ENCODE data around the gene COG6.

The COG6 gene

GRCh38 chr13:39737047-39737446, 81.6 kb downstream of the COG6 start:
- no peak overlapping the region for H3K9ac ChIP-seq (ENCODE audit: low read depth, low read length, poor library complexity, severe bottlenecking)
- H3K27me3 ChIP-seq (ENCODE audit: insufficient read depth, low read length, poor library complexity, severe bottlenecking) = no peaks in the 10 kb centered on the region
- H3K36me3 ChIP-seq (ENCODE audit: insufficient read depth, low read length) = peaks cover 11% of the 10 kb centered on the region; the same call in 1 of the 2 replicates

GRCh38 chr13:39740761-39741160, 85.3 kb downstream of the COG6 start:
- H3F3A ChIP-seq (ENCODE audit: low read depth) = no peaks in the 10 kb centered on the region
- TF ChIP-seq CTCF (conservative IDR thresholded peaks at IDR 0.05; ENCODE audit: low read length) = no peak
- TF ChIP-seq EZH2phosphoT487 (IDR thresholded peaks at IDR 0.05; ENCODE audit: borderline replicate concordance) = no peak
- H3K79me2 ChIP-seq (ENCODE audit: insufficient read depth, low read length) = no peaks in the 10 kb centered on the region
- no peak overlapping the region for H2AFZ ChIP-seq (ENCODE audit: low read length)
- H4K20me1 ChIP-seq (ENCODE audit: insufficient read depth, low read length, poor library complexity, severe bottlenecking) = no peaks in the 10 kb centered on the region
- no peaks in the 10 kb centered on the region for H3K27me3 ChIP-seq (ENCODE audit: insufficient read depth, low read length, poor library complexity, severe bottlenecking)
- peaks cover 9% of the 10 kb centered on the region; the same call in 1 of the 2 replicates for H3K36me3 ChIP-seq (ENCODE audit: insufficient read depth, low read length)
- no peaks in the 10 kb centered on the region for H3K9me2 ChIP-seq (replicated peaks; ENCODE audit: low read depth, low read length)
- no peak overlapping the region for H3K4me3 ChIP-seq (ENCODE audit: low read length, poor library complexity, severe bottlenecking)
- H3K9me3 ChIP-seq (ENCODE audit: insufficient read depth, low read depth, low read length) = no peaks in the 10 kb centered on the region
- no peak overlapping the region for H3K4me2 ChIP-seq (ENCODE audit: low read depth, low read length, poor library complexity, severe bottlenecking)
- H3K9ac ChIP-seq (ENCODE audit: low read depth, low read length, poor library complexity, severe bottlenecking) = no peak overlapping the region
- no peaks in the 10 kb centered on the region for H3K4me1 ChIP-seq (ENCODE audit: insufficient read depth, low read length, poor library complexity, severe bottlenecking)

More at GRCh38 chr13:39737047-39737446, 81.6 kb downstream of the COG6 start:
- H3K4me2 ChIP-seq (ENCODE audit: low read depth, low read length, poor library complexity, severe bottlenecking) = no peak overlapping the region
- H3K4me1 ChIP-seq (ENCODE audit: insufficient read depth, low read length, poor library complexity, severe bottlenecking) = no peaks in the 10 kb centered on the region
- no peak overlapping the region for H2AFZ ChIP-seq (ENCODE audit: low read length)
- H4K20me1 ChIP-seq (ENCODE audit: insufficient read depth, low read length, poor library complexity, severe bottlenecking) = no peaks in the 10 kb centered on the region
- no peaks in the 10 kb centered on the region for H3K9me3 ChIP-seq (ENCODE audit: insufficient read depth, low read depth, low read length)
- no peaks in the 10 kb centered on the region for H3K9me2 ChIP-seq (replicated peaks; ENCODE audit: low read depth, low read length)
- H3K4me3 ChIP-seq (ENCODE audit: low read length, poor library complexity, severe bottlenecking) = no peak overlapping the region
- H3F3A ChIP-seq (ENCODE audit: low read depth) = no peaks in the 10 kb centered on the region
- H3K79me2 ChIP-seq (ENCODE audit: insufficient read depth, low read length) = no peaks in the 10 kb centered on the region
- no peak for TF ChIP-seq CTCF (conservative IDR thresholded peaks at IDR 0.05; ENCODE audit: low read length)
- TF ChIP-seq EZH2phosphoT487 (IDR thresholded peaks at IDR 0.05; ENCODE audit: borderline replicate concordance) = no peak

DNA sequence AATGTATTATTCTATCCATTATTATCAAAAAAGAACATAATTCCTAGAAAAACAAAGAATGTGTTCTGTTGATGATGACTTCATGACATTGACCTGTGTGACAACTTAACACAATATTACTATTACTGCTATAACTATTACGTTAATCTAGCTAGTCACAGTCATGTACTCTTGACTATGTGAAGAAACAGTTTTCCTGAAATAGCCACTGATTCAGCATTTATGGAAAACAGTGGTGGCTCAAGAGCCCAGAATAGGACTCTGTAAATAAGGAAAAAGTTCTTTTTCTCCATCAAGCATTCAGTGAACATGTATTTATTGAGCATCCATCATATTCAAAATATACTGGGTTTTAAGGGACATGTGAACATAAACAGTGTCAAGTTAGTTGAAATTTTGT, 93.5 kb downstream of the COG6 start:
- H3K27me3 ChIP-seq (ENCODE audit: insufficient read depth, low read length, poor library complexity, severe bottlenecking) = no peaks in the 10 kb centered on the region
- no peak overlapping the region for H3K4me2 ChIP-seq (ENCODE audit: low read depth, low read length, poor library complexity, severe bottlenecking)
- no peaks in the 10 kb centered on the region for H3F3A ChIP-seq (ENCODE audit: low read depth)
- no peak overlapping the region for H3K9ac ChIP-seq (ENCODE audit: low read depth, low read length, poor library complexity, severe bottlenecking)
- no peak overlapping the region for H3K4me3 ChIP-seq (ENCODE audit: low read length, poor library complexity, severe bottlenecking)
- H3K9me2 ChIP-seq (replicated peaks; ENCODE audit: low read depth, low read length) = no peaks in the 10 kb centered on the region
- no peaks in the 10 kb centered on the region for H3K79me2 ChIP-seq (ENCODE audit: insufficient read depth, low read length)
- TF ChIP-seq EZH2phosphoT487 (IDR thresholded peaks at IDR 0.05; ENCODE audit: borderline replicate concordance) (no peak), CTCF (conservative IDR thresholded peaks at IDR 0.05; ENCODE audit: low read length) (no peak)
- no peak overlapping the region for H2AFZ ChIP-seq (ENCODE audit: low read length)
- H3K9me3 ChIP-seq (ENCODE audit: insufficient read depth, low read depth, low read length) = no peaks in the 10 kb centered on the region
- H3K36me3 ChIP-seq (ENCODE audit: insufficient read depth, low read length) = no peaks in the 10 kb centered on the region
- no peaks in the 10 kb centered on the region for H3K4me1 ChIP-seq (ENCODE audit: insufficient read depth, low read length, poor library complexity, severe bottlenecking)
- no peaks in the 10 kb centered on the region for H4K20me1 ChIP-seq (ENCODE audit: insufficient read depth, low read length, poor library complexity, severe bottlenecking)

Data from Loucy (cell line).